MM.1S (cell line): Measurements from ENCODE around the gene DIRAS2.
"Not testable (repeated sequence)": the region's sequence is repeated elsewhere in the genome, so short reads cannot be mapped to it uniquely, and the experiment has no call there.

Experiments
- DNase-seq: peaks from one replicate; pipeline ENCODE4 v3.0.0-alpha.2; 2015
- H2AFZ ChIP-seq: fragments of 300-600 bp; sonication (generic); 2 replicates; pipeline ENCODE4 v1.6.0; 2016; ENCODE audit warnings: antibody characterized with exemption, low read length
- H3F3A ChIP-seq: fragments of 300-600 bp; sonication (generic); 2 replicates; pipeline ENCODE4 v1.6.1; 2016; ENCODE audit warnings: mild to moderate bottlenecking, antibody characterized with exemption, low read length, moderate library complexity, mixed read lengths; ENCODE audit not compliant: insufficient read depth
- H3K27ac ChIP-seq: fragments of 300-600 bp; sonication (generic); 2 replicates; pipeline ENCODE4 v1.5.1; 2016; ENCODE audit warnings: mild to moderate bottlenecking, low read length
- H3K27me3 ChIP-seq: fragments of 300-600 bp; sonication (generic); replicated peaks from 2 replicates; pipeline ENCODE4 v1.6.0; 2016; ENCODE audit warnings: low read length; ENCODE audit not compliant: insufficient read depth
- H3K36me3 ChIP-seq: fragments of 300-600 bp; sonication (generic); replicated peaks from 2 replicates; pipeline ENCODE4 v1.6.1; 2016; ENCODE audit warnings: mild to moderate bottlenecking, low read length, mixed read lengths; ENCODE audit not compliant: insufficient read depth
- H3K4me1 ChIP-seq: fragments of 300-600 bp; sonication (generic); 2 replicates; pipeline ENCODE4 v1.6.1; 2016; ENCODE audit warnings: low read length, mixed read lengths
- H3K4me2 ChIP-seq: fragments of 300-600 bp; sonication (generic); 2 replicates; pipeline ENCODE4 v1.6.0; 2016; ENCODE audit warnings: low read depth, low read length
- H3K4me3 ChIP-seq: fragments of 300-600 bp; sonication (generic); 2 replicates; pipeline ENCODE4 v1.5.1; 2016; ENCODE audit warnings: low read length, mixed read lengths
- H3K79me2 ChIP-seq: fragments of 300-600 bp; sonication (generic); 2 replicates; pipeline ENCODE4 v1.6.1; 2016; ENCODE audit warnings: mixed run types, low read length, mixed read lengths
- H3K9ac ChIP-seq: fragments of 300-600 bp; sonication (generic); 2 replicates; pipeline ENCODE4 v1.6.1; 2016; ENCODE audit warnings: low read length, mixed read lengths
- H3K9me2 ChIP-seq: fragments of 300-600 bp; sonication (generic); replicated peaks from 2 replicates; pipeline ENCODE4 v1.6.1; 2016; ENCODE audit warnings: mild to moderate bottlenecking, low read length, mixed read lengths; ENCODE audit not compliant: insufficient read depth
- H3K9me3 ChIP-seq: fragments of 300-600 bp; sonication (generic); replicated peaks from 2 replicates; pipeline ENCODE4 v1.6.1; 2016; ENCODE audit warnings: mild to moderate bottlenecking, low read length, mixed read lengths; ENCODE audit not compliant: insufficient read depth
- H4K20me1 ChIP-seq: fragments of 300-600 bp; sonication (generic); 2 replicates; pipeline ENCODE4 v1.6.1; 2016; ENCODE audit warnings: mild to moderate bottlenecking, low read length, moderate library complexity, mixed read lengths; ENCODE audit not compliant: insufficient read depth
- EZH2 ChIP-seq: fragments of 300-600 bp; sonication (generic); optimal IDR thresholded peaks from 2 replicates; pipeline ENCODE3; 2017; ENCODE audit warnings: low read depth, mild to moderate bottlenecking, antibody characterized with exemption, low read length, mixed read lengths
- EZH2phosphoT487 ChIP-seq: fragments of 300-600 bp; sonication (generic); IDR thresholded peaks from 2 replicates; pipeline ENCODE4 v1.6.1; 2018; ENCODE audit warnings: antibody characterized with exemption, low read length
- TF ChIP-seq, protein P1 (sequence below): fragments of 300-600 bp; sonication (generic); IDR thresholded peaks from 2 replicates; pipeline ENCODE4 v1.5.1; 2016; ENCODE audit warnings: antibody characterized with exemption, low read length, mixed read lengths

The DIRAS2 gene

GRCh38 chr9:90658783-90659182 lies 16.2 kb upstream of the DIRAS2 start:
- DNase-seq = no peak
- no peak overlapping the region for H2AFZ ChIP-seq

GRCh38 chr9:90658181-90658580 lies 15.6 kb upstream of the DIRAS2 start:
- H3K27ac ChIP-seq = no peak overlapping the region
- no peak for DNase-seq
- H3K9me3 ChIP-seq = no peaks in the 10 kb centered on the region
- no peaks in the 10 kb centered on the region for H4K20me1 ChIP-seq
- H3F3A ChIP-seq = no peaks in the 10 kb centered on the region
- H3K36me3 ChIP-seq = no peaks in the 10 kb centered on the region
- no peak overlapping the region for H3K4me2 ChIP-seq
- H3K9me2 ChIP-seq = no peaks in the 10 kb centered on the region
- no peak overlapping the region for H3K9ac ChIP-seq
- H3K27me3 ChIP-seq = no peaks in the 10 kb centered on the region
- H3K4me3 ChIP-seq = no peak overlapping the region
- H2AFZ ChIP-seq = no peak overlapping the region
- H3K79me2 ChIP-seq = no peaks in the 10 kb centered on the region
- no peaks in the 10 kb centered on the region for H3K4me1 ChIP-seq
- TF ChIP-seq, protein P1, sequence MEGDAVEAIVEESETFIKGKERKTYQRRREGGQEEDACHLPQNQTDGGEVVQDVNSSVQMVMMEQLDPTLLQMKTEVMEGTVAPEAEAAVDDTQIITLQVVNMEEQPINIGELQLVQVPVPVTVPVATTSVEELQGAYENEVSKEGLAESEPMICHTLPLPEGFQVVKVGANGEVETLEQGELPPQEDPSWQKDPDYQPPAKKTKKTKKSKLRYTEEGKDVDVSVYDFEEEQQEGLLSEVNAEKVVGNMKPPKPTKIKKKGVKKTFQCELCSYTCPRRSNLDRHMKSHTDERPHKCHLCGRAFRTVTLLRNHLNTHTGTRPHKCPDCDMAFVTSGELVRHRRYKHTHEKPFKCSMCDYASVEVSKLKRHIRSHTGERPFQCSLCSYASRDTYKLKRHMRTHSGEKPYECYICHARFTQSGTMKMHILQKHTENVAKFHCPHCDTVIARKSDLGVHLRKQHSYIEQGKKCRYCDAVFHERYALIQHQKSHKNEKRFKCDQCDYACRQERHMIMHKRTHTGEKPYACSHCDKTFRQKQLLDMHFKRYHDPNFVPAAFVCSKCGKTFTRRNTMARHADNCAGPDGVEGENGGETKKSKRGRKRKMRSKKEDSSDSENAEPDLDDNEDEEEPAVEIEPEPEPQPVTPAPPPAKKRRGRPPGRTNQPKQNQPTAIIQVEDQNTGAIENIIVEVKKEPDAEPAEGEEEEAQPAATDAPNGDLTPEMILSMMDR = no peak
- TF ChIP-seq EZH2 (no peak), EZH2phosphoT487 (no peak)

More at GRCh38 chr9:90658783-90659182, 16.2 kb upstream of the DIRAS2 start:
- H3K36me3 ChIP-seq = no peaks in the 10 kb centered on the region
- H3K4me1 ChIP-seq = no peaks in the 10 kb centered on the region
- no peaks in the 10 kb centered on the region for H3K9me2 ChIP-seq
- H3K9ac ChIP-seq = no peak overlapping the region
- TF ChIP-seq, protein P1 = no peak
- no peak for TF ChIP-seq EZH2
- TF ChIP-seq EZH2phosphoT487 = no peak
- H3K4me3 ChIP-seq = no peak overlapping the region
- H3K79me2 ChIP-seq = no peaks in the 10 kb centered on the region
- H3K9me3 ChIP-seq = no peaks in the 10 kb centered on the region
- no peak overlapping the region for H3K27ac ChIP-seq
- no peaks in the 10 kb centered on the region for H3F3A ChIP-seq
- no peaks in the 10 kb centered on the region for H3K27me3 ChIP-seq
- H4K20me1 ChIP-seq = no peaks in the 10 kb centered on the region
- no peak overlapping the region for H3K4me2 ChIP-seq

- not testable (repeated sequence) for H3K4me3 ChIP-seq, H3K27me3 ChIP-seq, H3K9me3 ChIP-seq, DNase-seq, H3K27ac ChIP-seq, H3K36me3 ChIP-seq, H3F3A ChIP-seq, H3K4me2 ChIP-seq, H2AFZ ChIP-seq, H3K9me2 ChIP-seq, H3K4me1 ChIP-seq, H3K79me2 ChIP-seq, H3K9ac ChIP-seq, H4K20me1 ChIP-seq
Measured at GRCh38 chr9:90656876-90657275, 14.3 kb upstream of the DIRAS2 start.

DNA sequence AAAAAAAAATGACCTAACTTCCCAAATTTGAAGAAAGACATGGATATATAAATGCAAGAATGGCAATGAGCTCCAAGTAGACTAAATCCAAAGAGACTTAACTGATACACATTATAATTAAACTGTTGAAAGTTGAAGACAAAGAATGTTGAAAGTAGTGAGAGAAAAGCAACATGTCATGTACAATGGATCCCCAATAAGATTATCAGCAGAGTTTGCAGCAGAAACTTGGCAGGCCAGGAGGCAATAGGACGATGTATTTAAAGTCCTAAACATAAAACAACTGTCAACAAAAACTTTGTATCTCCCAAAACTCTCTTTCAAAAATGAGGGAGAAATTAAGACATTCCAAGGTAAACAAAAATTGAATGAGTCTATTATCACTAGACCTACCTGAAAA lies 8.6 kb upstream of the DIRAS2 start:
- H3K79me2 ChIP-seq = no peaks in the 10 kb centered on the region
- no peaks in the 10 kb centered on the region for H3K27me3 ChIP-seq
- H2AFZ ChIP-seq = no peak overlapping the region
- no peak overlapping the region for H3K27ac ChIP-seq
- H4K20me1 ChIP-seq = no peaks in the 10 kb centered on the region
- peaks cover 9% of the 10 kb centered on the region for H3K4me1 ChIP-seq
- H3F3A ChIP-seq = 0 out of 2 replicates have a peak, but pooled peaks cover under 1% of the 10 kb centered on the region
- H3K4me3 ChIP-seq = no peak overlapping the region
- no peaks in the 10 kb centered on the region for H3K9me2 ChIP-seq
- no peak overlapping the region for H3K9ac ChIP-seq
- TF ChIP-seq, protein P1 = no peak
- TF ChIP-seq EZH2phosphoT487 (no peak), EZH2 (no peak)
- no peak overlapping the region for H3K4me2 ChIP-seq
- H3K9me3 ChIP-seq = no peaks in the 10 kb centered on the region
- no peaks in the 10 kb centered on the region for H3K36me3 ChIP-seq
- no peak for DNase-seq
